GM18520 (cell line): ENCODE measurements around the gene DYNC1H1.

Experiments
- ATAC-seq: cut with Tn5 transposase; IDR thresholded peaks from one replicate; pipeline ENCODE4 v1.9.1; 2021; ENCODE audit not compliant: unreplicated experiment

DYNC1H1 gene

DNA sequence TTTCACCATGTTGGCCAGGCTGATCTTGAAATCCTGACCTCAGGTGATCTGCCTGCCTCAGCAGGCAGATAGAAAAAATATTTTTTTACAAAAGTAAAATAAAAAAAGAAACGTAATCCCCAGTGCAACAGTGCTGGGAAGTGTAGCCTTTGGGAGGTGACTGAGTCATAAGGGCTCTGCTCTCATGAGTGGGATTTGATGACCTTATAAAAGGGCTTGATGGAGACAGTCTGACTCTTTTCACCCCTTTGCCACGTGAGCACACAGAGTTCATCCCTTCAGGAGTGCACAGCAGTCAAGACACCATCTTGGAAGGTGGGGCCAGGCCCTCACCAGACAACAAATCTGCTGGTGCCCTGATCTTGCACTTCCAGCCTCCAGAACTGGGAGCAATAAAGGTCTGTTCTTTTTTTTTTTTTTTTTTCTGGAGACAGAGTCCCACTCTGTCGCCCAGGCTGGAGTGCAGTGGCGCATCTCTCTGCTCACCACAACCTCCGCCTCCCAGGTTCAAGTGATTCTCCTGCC, 24.7 kb upstream of the DYNC1H1 start:
- no peak for ATAC-seq

DNA sequence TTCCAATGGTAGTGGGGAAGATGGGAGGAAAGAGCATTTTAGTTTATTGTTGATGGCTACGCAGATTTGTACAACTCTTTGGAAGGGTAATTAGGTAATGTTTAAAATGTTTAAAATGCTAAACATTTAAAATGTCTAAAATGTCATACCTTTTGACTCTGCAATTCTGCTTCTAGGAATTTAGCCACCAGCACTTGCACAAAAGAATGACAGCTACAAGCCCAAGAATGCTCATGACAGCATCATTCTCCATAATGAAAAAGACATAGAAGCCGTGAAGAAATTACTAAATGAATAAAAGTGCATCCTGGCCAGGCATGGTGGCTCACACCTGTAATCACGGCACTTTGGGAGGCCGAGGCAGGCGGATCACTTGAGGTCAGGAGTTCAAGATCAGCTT, 19.9 kb upstream of the DYNC1H1 start:
- no peak for ATAC-seq

DNA sequence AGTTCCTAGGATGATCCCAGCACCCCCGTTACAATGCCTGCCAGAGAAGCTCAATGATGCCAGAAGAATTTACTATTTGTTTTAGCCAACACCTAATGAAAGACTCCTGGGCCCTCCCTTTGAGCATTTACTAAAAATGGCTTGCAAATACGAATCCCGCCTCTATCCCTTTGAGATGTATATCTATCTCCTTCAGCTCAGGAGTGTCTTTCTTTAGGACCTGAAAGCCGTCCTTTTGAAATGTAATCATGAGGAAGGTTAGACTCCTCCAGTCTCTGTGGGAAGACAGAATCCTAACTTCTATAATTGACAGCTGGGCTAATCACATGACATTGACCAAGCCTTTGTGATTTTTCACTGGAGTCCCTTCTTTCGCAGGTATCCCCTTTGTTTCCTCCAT, 19.2 kb upstream of the DYNC1H1 start:
- no peak for ATAC-seq

DNA sequence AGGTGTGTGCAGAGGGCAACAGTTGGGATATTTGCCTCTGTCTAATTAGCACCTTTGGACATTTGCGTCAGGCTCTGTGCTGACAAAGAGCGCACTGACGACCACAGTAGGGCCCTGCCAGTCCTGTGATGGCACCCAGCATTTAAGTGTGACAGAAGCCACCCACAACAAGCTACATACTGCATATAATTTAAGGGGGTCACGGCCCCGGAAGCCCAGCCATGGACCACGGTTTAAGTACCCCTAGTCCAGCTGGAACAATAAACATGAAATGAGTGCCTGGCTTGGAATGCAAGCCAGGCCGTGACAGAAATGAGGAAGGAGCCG, 16.8 kb upstream of the DYNC1H1 start:
- ATAC-seq, result no peak

DNA sequence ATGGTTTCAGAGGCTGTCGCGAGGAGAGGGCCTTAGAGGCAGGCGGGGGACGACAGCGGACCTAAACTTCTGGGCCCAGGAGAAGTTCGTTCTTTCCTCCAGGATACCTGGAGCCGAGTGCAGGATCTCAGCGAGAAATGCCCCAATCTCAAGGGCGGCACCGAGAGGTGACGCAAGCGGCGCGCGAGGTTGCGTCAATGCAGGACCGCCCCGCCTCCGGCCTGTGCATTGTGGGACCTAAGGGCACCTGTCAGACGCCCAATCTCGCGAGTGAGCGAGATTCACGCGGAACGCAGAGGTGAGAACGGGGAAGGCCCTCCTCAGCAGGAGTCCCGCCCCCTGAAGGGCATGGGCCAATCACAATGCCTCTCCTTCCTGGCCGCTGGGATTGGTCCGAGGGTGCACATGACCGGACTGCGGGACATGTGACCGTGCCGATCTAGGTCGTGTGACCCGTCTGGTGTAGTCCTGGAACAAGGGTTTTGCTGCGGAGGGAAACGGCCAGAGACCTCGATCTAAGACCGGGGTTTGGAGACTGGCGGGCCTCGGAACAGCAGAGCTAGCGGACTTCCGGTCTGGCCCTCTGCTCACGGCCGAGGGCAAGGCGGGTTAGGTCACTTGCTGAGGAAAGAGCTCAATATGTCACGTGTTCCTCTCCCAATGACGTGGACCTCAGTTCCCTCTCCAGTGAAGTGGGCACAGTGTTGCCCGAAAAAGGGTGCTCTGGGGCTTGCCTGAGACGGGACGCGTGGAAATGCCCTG, 16.3 kb upstream of the DYNC1H1 start:
- peak; percentile 99 for ATAC-seq

DNA sequence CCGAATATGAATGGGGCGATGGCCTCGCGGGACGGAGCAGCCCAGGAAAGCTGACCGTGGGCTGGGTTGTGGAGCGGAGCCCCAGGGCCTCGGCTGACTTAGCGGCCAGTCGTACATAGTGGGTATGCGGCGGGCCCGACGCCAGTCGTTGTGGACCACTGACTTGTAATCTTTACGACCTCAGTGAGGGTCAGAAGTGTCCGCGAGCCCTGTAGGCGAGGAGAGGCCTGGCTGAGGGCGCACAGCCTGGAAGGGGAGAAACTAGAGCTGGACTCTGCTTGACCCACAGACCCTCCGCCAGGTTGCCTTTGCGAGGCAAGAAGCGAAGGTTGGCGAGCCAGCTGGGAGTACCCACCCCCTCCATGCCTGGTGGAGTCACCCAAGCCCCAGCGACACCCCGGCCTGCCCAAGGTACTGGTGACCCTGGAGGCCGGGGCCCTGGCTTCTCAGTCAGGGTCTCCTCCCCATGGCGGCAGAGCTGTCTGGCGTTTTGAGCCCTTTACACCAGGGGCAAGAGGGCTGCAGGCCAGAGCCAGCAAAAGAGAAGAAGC, 15.6 kb upstream of the DYNC1H1 start:
- no peak for ATAC-seq

DNA sequence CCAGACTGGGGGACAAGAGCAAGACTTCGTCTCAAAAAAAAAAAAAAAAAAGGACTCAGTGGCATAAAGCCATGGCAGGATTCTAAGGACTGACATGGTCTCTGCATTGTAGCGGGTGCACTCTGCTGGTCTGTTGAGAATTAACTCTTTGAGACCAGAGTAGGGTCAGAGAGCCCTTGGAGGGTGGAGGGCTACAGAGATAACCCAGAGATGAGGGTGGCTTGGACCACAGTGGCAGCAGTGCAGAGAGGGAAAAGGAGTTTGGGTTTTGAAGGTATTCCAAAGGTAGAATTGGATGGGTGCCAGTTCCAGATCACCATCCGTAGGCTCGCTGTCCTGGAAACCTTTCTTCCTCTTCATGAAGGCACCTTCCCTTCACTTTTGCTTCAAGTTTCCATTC, 14.3 kb upstream of the DYNC1H1 start:
- ATAC-seq, result no peak

DNA sequence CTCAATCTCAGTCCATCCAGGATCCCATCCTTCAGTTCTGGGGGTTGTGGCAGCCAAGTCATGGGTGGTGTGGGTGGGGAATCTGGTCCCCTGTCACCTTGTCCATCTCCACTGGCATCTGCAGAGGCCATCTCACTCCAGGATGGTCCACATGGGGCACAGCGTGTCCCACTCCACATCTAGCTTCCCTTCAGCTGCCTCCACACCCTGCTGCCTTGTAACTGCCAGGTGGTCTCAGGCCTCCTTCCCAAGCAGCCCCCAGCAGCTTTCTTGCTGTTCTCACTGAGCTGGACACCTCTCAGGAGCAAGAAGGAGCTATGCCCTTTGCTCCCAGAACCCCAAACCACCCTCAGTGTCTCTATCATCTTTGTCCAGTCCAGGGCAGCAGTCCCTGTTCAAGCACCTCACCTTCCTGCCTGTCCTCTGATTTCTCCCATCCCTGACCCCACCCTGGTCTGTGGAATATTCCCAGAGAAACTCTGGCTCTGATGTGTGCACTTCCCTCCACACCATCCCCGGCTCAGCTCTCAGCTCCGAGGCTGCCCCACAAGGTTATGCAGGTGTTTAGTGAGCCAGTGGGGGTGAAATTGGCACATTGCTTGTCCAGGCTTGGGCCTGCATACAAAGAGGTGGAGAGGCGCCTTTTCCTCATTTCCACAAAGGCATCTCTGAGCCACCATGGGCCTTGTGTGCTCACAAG, 13.7 kb upstream of the DYNC1H1 start:
- ATAC-seq, result no peak

DNA sequence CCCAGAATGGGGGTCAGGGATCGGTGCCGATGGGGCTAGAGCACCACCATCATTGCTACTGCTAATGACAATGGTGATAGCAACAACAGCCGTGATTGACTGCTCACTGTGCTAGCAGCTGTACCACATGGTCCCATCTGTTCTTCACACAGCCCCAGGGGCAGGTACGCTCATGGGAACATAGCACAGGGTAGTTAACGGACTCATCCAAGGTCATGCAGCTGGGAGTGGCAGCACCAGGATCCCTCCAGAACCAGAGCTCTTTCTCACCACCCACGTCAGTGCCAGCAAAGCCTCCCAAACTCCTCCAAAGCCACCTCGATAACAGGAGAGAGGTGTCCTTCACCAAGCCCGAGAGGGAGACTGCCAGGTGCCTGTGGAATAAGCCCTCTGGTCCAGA, 11.2 kb upstream of the DYNC1H1 start:
- no peak for ATAC-seq

DNA sequence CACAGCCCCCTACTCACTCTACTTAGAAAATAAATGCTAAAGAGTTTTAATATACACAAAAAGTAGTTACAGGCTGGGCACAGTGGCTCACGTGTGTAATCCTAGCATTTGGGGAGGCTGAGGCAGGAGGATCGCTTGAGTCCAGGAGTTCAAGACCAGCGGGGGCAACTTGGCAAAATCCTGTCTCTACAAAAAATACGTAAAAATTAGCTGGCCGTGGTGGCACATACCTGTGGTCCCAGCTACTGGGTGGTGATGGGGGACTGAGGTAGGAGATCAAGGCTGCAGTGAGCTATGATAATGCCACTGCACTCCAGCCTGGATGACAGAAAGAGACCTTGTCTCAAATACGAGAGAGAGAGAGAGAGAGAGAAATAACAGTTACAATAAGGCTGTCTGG, 9.9 kb upstream of the DYNC1H1 start:
- ATAC-seq, result no peak

DNA sequence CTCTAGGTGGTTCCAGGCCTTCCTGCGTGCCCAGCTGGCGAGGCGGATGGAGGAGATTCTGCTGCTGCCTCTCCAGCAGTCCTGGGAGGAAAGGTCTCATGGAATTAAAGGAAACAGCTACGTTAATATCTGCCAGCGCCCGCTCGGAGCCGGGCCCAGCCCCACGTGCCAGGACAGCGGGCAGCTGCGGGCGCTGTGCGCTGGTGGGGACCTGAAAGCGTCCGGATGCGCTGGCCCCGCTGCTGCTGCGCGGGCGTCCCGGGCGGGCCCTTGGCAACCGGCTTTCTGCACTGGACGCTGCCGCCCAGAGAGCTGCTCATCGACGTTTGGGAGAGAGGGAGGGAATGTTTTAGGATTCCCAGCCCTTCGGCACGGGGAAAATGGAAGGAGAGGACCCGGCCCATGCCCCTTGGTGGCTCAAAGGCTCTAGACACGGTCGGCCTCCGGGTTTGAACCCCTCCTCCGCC, 8.6 kb upstream of the DYNC1H1 start:
- ATAC-seq, result no peak

DNA sequence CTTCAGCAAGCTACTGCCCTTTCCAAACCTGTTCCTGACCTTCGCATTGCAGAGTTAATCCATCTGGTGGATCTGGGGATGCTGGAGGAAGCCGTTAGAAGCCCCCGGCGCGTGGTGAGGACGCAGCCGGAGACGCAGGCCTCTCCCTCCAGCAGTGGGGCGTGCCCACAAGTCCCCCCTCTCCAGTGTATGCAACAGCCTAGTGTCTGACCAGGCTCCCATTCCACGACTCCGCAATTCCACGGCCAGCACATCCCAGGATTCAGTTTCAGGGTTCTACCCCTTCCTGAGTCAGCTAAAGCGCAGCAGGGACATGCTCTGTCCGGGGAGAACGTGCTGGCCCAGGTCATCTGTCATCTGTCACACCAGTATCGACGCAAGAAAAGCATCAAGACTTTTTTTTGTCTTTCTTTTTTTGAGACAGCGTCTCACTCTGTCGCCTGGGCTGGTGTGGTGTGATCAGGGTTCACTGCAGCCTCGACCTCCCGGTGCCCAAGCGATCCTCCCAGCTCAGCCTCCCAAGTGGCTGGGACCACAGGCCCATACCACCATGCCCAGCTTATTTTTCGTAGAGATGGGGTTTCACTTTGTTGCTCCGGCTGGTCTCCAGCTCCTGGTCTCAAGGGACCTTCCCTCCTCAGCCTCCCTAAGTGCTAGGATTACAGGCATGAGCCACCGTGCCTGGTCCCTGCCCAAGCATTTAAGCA, 8.0 kb upstream of the DYNC1H1 start:
- no peak for ATAC-seq

DNA sequence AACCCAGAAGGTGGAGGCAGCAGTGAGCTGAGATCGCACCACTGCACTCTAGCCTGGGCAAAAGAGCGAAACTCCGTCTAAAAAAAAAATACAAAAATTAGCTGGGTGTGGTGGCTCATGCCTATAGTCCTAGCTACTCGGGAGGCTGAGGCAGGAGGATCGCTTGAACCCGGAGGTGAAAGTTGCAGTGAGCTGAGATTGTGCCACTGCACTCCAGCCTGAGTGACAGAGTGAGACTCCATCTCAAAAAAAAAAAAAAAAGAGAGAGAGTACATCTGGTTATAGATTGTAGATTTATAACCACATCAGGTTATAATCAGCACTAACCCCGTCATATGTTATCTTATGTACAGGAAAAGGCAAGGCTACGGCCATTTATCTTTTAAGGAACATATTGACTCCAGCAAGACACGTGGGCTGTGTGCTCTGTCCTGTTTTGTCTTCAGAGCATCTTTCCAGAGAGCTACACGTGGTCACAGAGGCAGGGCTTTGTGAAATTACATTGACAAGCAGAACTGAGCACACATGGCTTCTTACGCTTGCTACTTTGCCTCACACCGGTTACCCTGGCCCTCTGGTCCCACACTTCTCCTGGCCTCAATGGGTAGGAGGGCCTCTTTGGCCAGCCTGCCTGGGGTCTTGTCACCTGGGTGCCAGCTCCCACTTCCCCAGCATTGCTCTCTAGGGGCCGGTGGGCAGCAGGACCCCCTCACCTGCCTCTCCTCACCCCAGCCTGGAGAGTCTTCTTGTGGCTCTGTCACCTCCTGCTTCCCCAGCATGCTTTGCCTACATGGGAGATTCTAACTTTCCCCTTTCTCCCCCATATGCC, 6.8 kb upstream of the DYNC1H1 start:
- no peak for ATAC-seq

DNA sequence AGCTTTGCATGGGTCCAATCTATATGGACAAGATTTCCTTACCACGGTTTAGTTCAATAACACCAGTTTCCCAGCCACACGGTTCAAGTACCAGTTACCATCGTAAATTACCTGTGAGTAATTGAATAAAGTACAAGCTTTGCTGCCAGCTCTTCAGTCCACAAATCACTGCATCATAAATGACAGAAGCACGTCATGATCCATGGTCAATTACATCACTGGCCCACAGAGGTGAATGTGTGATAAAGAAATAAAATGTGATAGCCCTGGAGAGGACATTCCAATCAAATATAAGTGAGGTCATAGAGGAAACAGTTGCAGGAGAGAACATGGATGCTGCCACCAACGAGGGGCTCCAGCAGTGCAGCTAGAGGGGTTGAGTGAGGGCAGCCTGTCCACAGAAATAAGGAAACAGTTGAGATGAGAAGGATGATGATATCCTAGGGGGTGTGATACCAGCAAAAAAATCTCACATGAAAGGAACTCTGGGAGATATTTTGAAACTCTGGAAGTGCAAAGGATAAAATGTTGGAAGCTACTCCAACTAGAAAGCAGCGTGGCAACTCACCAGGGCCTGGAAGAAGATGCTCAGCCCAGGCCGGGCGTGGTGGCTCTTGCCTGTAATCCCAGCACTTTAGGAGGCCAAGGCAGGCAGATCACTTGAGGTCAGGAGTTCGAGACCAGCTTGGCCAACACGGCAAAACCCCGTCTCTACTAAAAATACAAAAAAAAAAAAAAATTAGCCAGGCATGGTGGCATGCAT, 5.8 kb upstream of the DYNC1H1 start:
- ATAC-seq, result no peak

DNA sequence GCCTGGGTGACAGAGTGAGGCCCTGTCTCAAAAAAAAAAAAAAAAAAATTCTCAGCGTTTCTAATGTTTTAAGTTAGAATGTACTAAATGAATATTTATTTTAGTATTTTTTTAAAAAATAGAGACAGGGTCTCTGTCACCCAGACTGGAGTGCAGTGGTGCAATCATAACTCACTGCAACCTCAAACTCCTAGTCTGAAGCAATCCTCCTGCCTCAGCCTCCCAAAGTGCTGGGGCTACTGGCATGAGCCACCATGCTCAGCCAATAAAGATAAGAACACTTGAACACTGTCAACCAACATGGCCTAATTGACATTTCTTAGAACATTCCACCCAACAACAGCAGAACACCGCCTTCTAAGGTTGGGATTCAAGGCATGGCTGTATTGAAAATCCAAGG, 5.1 kb upstream of the DYNC1H1 start:
- ATAC-seq, result no peak

DNA sequence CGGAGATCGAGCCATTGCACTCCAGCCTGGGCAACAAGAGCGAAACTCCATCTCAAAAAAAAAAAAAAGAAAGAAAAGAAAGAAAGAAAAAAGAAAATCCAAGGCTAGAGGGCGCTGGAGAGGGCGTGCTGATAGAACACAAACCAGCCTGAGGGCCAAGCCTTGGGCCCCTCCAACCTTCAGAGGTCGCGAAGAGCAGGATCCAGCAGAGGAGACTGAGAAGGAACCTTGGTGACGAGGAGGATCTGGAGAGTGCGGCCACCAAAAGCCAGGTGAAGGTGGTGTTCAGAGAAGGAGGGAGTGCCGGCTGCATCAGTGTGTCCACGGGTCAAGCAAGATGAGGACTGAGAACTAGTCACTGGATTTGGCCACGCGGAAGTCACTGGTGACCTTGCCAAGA, 4.1 kb upstream of the DYNC1H1 start:
- no peak for ATAC-seq

DNA sequence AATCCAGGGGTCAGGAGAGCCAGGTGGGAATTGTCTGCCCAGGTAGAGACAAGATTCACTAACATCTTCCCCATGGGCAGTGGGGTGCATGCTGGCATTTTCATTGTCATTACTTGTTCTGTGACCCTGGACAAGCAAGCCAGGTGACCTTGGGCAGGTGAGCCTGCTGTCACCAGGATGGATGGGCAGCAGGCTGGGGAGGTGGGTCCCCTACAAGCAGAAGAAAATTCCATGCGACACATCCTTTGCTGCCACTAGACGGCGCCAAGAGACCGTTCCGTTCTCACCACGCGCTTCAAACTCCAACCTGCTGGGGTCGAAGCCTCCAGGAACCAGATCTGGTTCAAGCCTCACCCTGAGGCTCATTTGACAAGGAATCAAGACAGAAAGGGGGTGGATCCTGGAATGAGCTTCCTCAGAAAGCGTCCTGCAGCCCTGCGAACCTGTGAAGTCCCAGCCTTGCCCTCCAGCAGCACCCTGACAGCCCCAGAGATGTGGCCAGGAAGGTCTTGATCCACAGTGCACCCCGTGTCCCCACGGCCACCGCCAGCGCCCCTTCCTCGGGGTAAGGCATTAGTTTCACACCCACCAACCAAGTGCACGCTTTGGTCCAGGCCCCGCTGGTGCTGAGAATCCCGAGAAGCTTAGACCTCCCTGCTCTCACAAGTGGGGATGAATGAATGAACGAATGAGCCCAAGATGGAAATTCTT, 3.2 kb upstream of the DYNC1H1 start:
- ATAC-seq, result no peak

DNA sequence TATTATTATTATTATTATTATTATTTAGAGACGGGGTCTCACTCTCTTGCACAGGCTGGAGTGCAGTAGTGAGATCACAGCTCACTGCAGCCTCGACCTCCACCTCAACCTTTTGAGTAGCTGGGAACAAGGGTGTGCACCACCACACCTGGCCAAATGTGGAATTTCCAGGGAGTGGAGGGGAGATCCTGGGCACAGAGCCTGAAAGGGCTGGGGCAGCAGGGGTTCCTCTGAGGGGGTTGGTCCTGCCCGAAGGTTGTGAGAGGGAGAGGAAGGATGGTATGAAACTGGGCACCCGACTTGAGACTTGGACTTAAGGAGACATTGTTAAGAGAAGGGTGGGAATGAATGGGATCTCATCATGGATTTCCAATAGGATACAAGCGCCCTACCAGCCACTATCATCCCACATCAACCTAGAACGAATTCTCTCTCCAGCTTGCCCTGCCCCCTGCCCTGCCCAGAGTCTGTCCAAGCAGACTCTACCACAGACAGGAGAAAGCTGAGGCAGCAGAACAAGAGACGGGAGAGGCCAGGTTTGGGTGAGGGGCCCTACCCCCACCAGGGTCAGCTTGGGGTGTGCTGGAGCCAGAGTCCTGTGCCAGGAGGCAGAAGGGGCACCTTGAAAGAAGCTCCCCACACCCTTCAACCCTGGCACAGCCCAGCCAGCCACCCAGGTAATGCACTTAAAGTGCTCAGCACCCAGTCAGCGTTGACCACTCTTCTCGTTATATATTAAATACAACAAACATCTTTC, 2.4 kb upstream of the DYNC1H1 start:
- no peak for ATAC-seq

DNA sequence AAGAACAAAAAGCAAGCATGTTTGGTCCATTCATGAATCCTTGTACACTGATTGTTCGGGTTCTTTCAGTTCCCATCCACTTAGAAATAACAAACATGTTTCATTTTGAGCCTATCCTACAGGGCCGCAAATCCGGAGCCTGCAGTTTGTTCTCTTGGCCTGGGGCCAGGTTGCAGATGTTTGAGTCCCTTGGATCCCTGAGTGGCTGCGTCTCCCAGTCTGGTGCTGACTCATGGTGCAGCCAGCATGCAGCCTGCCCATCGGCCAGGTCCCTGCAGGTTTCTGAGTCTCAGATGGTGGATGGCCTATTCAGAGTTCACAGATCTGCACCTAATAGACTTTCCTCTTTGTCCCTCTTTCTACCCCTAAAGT, 1.9 kb upstream of the DYNC1H1 start:
- ATAC-seq, result no peak
